Transverse colon (tissue), 4 donors: ENCODE data around the gene FLACC1. TPM values are rescaled to one million over a fixed set of nuclear protein-coding genes. Genes with fewer than 3 reads are reported as not detected.

ENCODE experiments used
- DNase-seq: peaks from one replicate; pipeline ENCODE4 v3.0.0-alpha.2; 2019
- H3K27ac ChIP-seq, 4 donors: fragments of 200-600 bp; sonication (generic); 2 replicates each; pipeline ENCODE4 v1.5.1; 2016 to 2018; ENCODE audit warnings: inconsistent platforms in 4 of 4
- H3K27me3 ChIP-seq: fragments of 200-600 bp; sonication (generic); 2 replicates; pipeline ENCODE4 v1.5.1; 2017; ENCODE audit warnings: inconsistent platforms
- H3K36me3 ChIP-seq, 4 donors: fragments of 200-600 bp; sonication (generic); 2 replicates each; pipeline ENCODE4 v1.5.1; 2017 to 2019; ENCODE audit warnings: inconsistent platforms in 4 of 4
- H3K4me1 ChIP-seq, 4 donors: fragments of 200-600 bp; sonication (generic); 2 replicates each; pipeline ENCODE4 v1.5.1; 2017 to 2020; ENCODE audit warnings: inconsistent platforms in 4 of 4
- H3K4me3 ChIP-seq, 4 donors: fragments of 200-600 bp; sonication (generic); 1 replicate in 1 of 4; 2 replicates in 3 of 4; pipeline versions ENCODE4 v1.5.1 to v1.6.1; 2017 to 2019; ENCODE audit warnings: inconsistent platforms in 4 of 4
- H3K9me3 ChIP-seq, 2 donors: fragments of 200-600 bp; sonication (generic); 2 replicates each; pipeline ENCODE4 v1.5.1; 2017 to 2019; ENCODE audit warnings: inconsistent platforms in 2 of 2
- CTCF ChIP-seq, 5 experiments: fragments of 200-600 bp in 3 of 5; fragments of 450-650 bp in 2 of 5; sonication (generic) in 3 of 5; IDR thresholded peaks; 1 replicate in 2 of 5; 2 replicates in 3 of 5; pipeline ENCODE4 v1.5.1; 2016 to 2017; ENCODE audit warnings: antibody characterized with exemption in 5 of 5, inconsistent platforms in 3 of 5, mild to moderate bottlenecking in 2 of 5, moderate library complexity in 1 of 5
- EP300 ChIP-seq: sonication (generic); formaldehyde crosslinking; IDR thresholded peaks from one replicate; pipeline ENCODE4 v1.6.1; 2017; ENCODE audit warnings: antibody characterized with exemption, low read depth
- POLR2A ChIP-seq: fragments of 450-650 bp; IDR thresholded peaks from one replicate; pipeline ENCODE4 v1.6.1; 2016; ENCODE audit warnings: antibody characterized with exemption, mild to moderate bottlenecking, moderate library complexity
- POLR2AphosphoS5 ChIP-seq, 3 donors: sonication (generic); formaldehyde crosslinking; IDR thresholded peaks; one replicate each; pipeline ENCODE4 v1.6.1; 2016; ENCODE audit warnings: antibody characterized with exemption in 3 of 3
- WGBS, 2 donors: methylation state at CpG; one replicate each; pipeline ENCODE4 v1.1.5; 2018; ENCODE audit warnings: low coverage in 1 of 2; 5-methylcytosine and 5-hydroxymethylcytosine counted together
- in situ Hi-C, 4 donors: fragments of 200-750 bp; cut with MboI; loops; one replicate each; pipeline versions ENCODE4 v1.15.0 to v1.15.1; 2017; ENCODE audit warnings: low sequenced_read_pairs in 3 of 4, low pct_ligation_motif_present in 1 of 4, low pct_unique_long_range_greater_than_20kb in 1 of 4
- intact Hi-C: fragments of 100-400 bp; cut with DNase I; formaldehyde crosslinking; loops from one replicate; pipeline ENCODE4 v1.15.1; 2023; ENCODE audit warnings: low total_unique reads
- total RNA-seq, 4 donors: library from RNA; depleted of rRNA; stranded (reverse); fragments of >200 nt; gene quantifications; one replicate each; pipeline ENCODE4 v1.1.0, GENCODE V29; 2016

FLACC1 gene
- total RNA-seq, 4 donors from 2014 or later, result 1.6 to 5.2 (median 4.3) TPM; not detected in 1

- H3K4me1 ChIP-seq, result peaks cover 0 to 4% (median 0%) of the 10 kb centered on the region in 4 donors
- H3K36me3 ChIP-seq, result peaks cover 0 to 46% (median 21%) of the 10 kb centered on the region in 4 donors
Measured at GRCh38 chr2:201276511-201276910, 80.6 kb downstream of the FLACC1 start.

GRCh38 chr2:201275990-201276389, 81.2 kb downstream of the FLACC1 start:
- Histone ChIP-seq H3K4me1 (peaks cover 0 to 4% (median 0%) of the 10 kb centered on the region in 4 donors), H3K9me3 (no peaks in the 10 kb centered on the region), H3K27me3 (no peaks in the 10 kb centered on the region), H3K4me3 (no peak overlapping the region), H3K36me3 (peaks cover 0 to 51% (median 21%) of the 10 kb centered on the region in 4 donors), H3K27ac (no peak overlapping the region)
- no peak for TF ChIP-seq POLR2A
- TF ChIP-seq POLR2AphosphoS5 (IDR thresholded peaks at IDR 0.05), result no peak
- TF ChIP-seq EP300, result no peak
- TF ChIP-seq CTCF (IDR thresholded peaks at IDR 0.05), result no peak
- in situ Hi-C loops (no loop called here), intact Hi-C loops (loop anchor here (10.0 kb wide), 1 partner anchor 199 kb away; no protein-coding TSS in a partner anchor)
- 79% methylated on average over 5 of the region's 5 CpGs; no CpG with 5 or more reads in 1 of the 2 donors for WGBS, 2 donors
- no peak for DNase-seq

More at GRCh38 chr2:201276511-201276910, 80.6 kb downstream of the FLACC1 start:
- intact Hi-C loops (loop anchor here (10.0 kb wide), 1 partner anchor 198 kb away; no protein-coding TSS in a partner anchor), in situ Hi-C loops (no loop called here)
- TF ChIP-seq CTCF (IDR thresholded peaks at IDR 0.05), result no peak
- TF ChIP-seq POLR2AphosphoS5 (IDR thresholded peaks at IDR 0.05), result no peak
- TF ChIP-seq POLR2A, result no peak
- TF ChIP-seq EP300, result no peak
- DNase-seq, result no peak
- no peak overlapping the region for H3K27ac ChIP-seq
- no peak overlapping the region for H3K4me3 ChIP-seq
- H3K9me3 ChIP-seq, result no peaks in the 10 kb centered on the region
- WGBS, 2 donors, result 82 to 90% methylated on average over 5 to 6 of the region's 6 CpGs
- H3K27me3 ChIP-seq, result no peaks in the 10 kb centered on the region

- DNase-seq, result no peak
- 82 to 88% methylated on average over 2 of the region's 2 CpGs for WGBS, 2 donors
- Histone ChIP-seq H3K27ac (no peak overlapping the region), H3K27me3 (no peaks in the 10 kb centered on the region), H3K9me3 (no peaks in the 10 kb centered on the region), H3K4me1 (peaks cover 0 to 4% (median 0%) of the 10 kb centered on the region in 4 donors), H3K4me3 (no peak overlapping the region), H3K36me3 (peaks cover 0 to 52% (median 21%) of the 10 kb centered on the region in 4 donors)
- TF ChIP-seq EP300 (no peak), CTCF (IDR thresholded peaks at IDR 0.05) (no peak)
- in situ Hi-C loops (no loop called here), intact Hi-C loops (loop anchor here (10.0 kb wide), 1 partner anchor 200 kb away; no protein-coding TSS in a partner anchor)
Measured at GRCh38 chr2:201275069-201275468, 82.1 kb downstream of the FLACC1 start.

- Histone ChIP-seq H3K27ac (no peak overlapping the region), H3K36me3 (peaks cover 0 to 53% (median 18%) of the 10 kb centered on the region in 4 donors), H3K9me3 (no peaks in the 10 kb centered on the region), H3K4me1 (no peaks in the 10 kb centered on the region), H3K4me3 (no peak overlapping the region), H3K27me3 (no peaks in the 10 kb centered on the region)
- WGBS, 2 donors, result 74 to 88% methylated on average over 5 to 9 of the region's 9 CpGs
- no peak for DNase-seq
- no peak for TF ChIP-seq POLR2A
- no peak for TF ChIP-seq POLR2AphosphoS5 (IDR thresholded peaks at IDR 0.05)
- no peak for TF ChIP-seq EP300
- TF ChIP-seq CTCF (IDR thresholded peaks at IDR 0.05), result no peak
- intact Hi-C loops, result loop anchor here (10.0 kb wide), 1 partner anchor 201 kb away; no protein-coding TSS in a partner anchor
- in situ Hi-C loops, result no loop called here
Measured at GRCh38 chr2:201273330-201273983, 83.7 kb downstream of the FLACC1 start.
